Measurements from ENCODE around the gene ZNF213. TPM values are rescaled to one million over a fixed set of nuclear protein-coding genes. Genes with fewer than 3 reads are reported as not detected.

ZNF213 gene
- polyA plus RNA-seq, 1 donor (not counting 4 experiments of a cell fraction or from before 2014, with no cell fraction given): 0.51 TPM

DNA sequence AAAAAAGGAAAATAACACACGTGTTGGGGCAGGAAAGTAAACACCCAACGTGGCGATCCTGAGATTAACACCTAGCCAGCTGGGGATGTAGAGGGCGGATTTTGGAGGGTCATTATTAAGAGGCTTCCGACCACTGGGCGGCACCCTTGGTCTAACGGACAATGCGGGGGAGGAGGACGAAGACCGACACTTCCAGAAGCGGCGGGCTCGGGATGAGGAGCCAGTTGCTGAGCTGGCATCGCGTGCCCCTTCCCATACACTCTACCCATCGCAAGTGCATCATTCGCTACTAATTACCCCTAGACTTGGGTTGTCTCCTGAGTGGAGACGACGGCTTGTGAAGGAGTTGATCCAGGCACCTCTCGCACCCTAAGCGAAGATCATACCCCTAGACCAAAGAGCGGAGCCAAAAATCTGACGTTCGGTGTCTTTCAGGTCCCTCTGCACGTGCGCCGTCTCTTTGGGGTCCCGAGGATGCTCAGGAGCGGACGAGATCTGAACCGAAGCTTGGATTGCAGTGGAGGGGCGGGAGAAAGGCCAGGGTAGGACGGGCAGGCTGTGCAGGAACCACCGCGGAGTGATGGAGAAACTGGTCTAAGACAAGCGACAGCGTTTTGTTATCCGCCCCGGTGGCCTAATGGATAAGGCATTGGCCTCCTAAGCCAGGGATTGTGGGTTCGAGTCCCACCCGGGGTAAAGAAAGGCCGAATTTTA is 17.6 kb downstream of the ZNF213 start:
- Histone ChIP-seq H3K9ac (ENCODE audit: control insufficient read depth, extremely low read depth, insufficient read depth, low read length) (peak overlapping the region; percentile 40), H3K4me3 (ENCODE audit: control insufficient read depth in 2 of 3, extremely low read depth in 1 of 3, insufficient read depth in 2 of 3, low read depth in 1 of 3, low read length in 3 of 3) (peak overlapping the region; percentile 28 to 62 (median 59))
- FAIRE-seq: no peak

DNA sequence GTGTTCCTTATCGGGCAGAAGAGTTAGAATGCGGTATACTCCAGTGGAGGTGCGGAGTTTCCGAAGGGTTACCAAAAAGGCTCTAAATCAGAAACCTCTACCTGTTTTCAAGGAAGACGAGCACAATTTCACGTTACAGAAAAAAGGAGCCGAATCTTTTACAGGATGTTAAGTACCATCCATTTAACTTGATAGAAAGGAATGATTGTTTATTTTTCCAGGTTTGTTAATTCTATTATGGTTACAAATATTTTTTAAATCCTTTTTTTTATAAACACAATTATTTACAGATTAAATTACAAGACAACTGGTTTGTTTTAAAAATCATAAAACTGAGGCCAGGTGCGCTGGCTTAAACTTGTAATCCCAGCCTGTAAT is 18.2 kb downstream of the ZNF213 start:
- no peaks in the 10 kb centered on the region for H3K36me3 ChIP-seq (ENCODE audit: control insufficient read depth in 2 of 2, extremely low read depth in 1 of 2, insufficient read depth in 2 of 2, low read length in 2 of 2)
- H3K27me3 ChIP-seq (ENCODE audit: control insufficient read depth, extremely low read depth, insufficient read depth, low read length): no peaks in the 10 kb centered on the region
- no peaks in the 10 kb centered on the region for H3K9me1 ChIP-seq (ENCODE audit: control insufficient read depth, extremely low read depth, insufficient read depth, low read length)
- H3K4me1 ChIP-seq (ENCODE audit: control insufficient read depth, extremely low read depth, insufficient read depth, low read length): peaks cover 7% of the 10 kb centered on the region
- H3K9me3 ChIP-seq (ENCODE audit: control insufficient read depth, low read depth, low read length): no peaks in the 10 kb centered on the region
- no peak overlapping the region for H3K4me2 ChIP-seq (ENCODE audit: control insufficient read depth, extremely low read depth, insufficient read depth, low read depth, low read length)
- no peaks in the 10 kb centered on the region for H3K79me2 ChIP-seq (ENCODE audit: control insufficient read depth, insufficient read depth, low read length)
- no peak overlapping the region for H3K27ac ChIP-seq (ENCODE audit: control insufficient read depth, insufficient read depth, low read length)
- TF ChIP-seq, protein P1, sequence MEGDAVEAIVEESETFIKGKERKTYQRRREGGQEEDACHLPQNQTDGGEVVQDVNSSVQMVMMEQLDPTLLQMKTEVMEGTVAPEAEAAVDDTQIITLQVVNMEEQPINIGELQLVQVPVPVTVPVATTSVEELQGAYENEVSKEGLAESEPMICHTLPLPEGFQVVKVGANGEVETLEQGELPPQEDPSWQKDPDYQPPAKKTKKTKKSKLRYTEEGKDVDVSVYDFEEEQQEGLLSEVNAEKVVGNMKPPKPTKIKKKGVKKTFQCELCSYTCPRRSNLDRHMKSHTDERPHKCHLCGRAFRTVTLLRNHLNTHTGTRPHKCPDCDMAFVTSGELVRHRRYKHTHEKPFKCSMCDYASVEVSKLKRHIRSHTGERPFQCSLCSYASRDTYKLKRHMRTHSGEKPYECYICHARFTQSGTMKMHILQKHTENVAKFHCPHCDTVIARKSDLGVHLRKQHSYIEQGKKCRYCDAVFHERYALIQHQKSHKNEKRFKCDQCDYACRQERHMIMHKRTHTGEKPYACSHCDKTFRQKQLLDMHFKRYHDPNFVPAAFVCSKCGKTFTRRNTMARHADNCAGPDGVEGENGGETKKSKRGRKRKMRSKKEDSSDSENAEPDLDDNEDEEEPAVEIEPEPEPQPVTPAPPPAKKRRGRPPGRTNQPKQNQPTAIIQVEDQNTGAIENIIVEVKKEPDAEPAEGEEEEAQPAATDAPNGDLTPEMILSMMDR (optimal IDR thresholded peaks at IDR 0.05 in 1 of 3, IDR thresholded peaks at IDR 0.05 in 1 of 3, conservative IDR thresholded peaks at IDR 0.05 in 1 of 3; ENCODE audit: extremely low read depth in 1 of 3, insufficient read depth in 2 of 3, low read length in 3 of 3): no peak
- no peak for TF ChIP-seq EZH2 (IDR thresholded peaks at IDR 0.05; ENCODE audit: low read length)
- no peak overlapping the region for H3K9ac ChIP-seq (ENCODE audit: control insufficient read depth, extremely low read depth, insufficient read depth, low read length)
- H2AFZ ChIP-seq (ENCODE audit: control insufficient read depth, low read length): no peak overlapping the region
- peaks cover 5% of the 10 kb centered on the region for H4K20me1 ChIP-seq (ENCODE audit: control insufficient read depth, extremely low read depth, insufficient read depth, low read length)
- DNase-seq (ENCODE audit: low read depth, low spot score) (no peak), FAIRE-seq (no peak)
- H3K4me3 ChIP-seq (ENCODE audit: control insufficient read depth in 2 of 3, extremely low read depth in 1 of 3, insufficient read depth in 2 of 3, low read depth in 1 of 3, low read length in 3 of 3): no peak overlapping the region
- dilution Hi-C loops (cut with MboI; ENCODE audit: extremely low pct_ligation_motif_present, low sequenced_read_pairs): no loop called here

More for the DNA sequence above, 17.6 kb downstream of the ZNF213 start:
- dilution Hi-C loops (cut with MboI; ENCODE audit: extremely low pct_ligation_motif_present, low sequenced_read_pairs): no loop called here
- Histone ChIP-seq H3K27me3 (ENCODE audit: control insufficient read depth, extremely low read depth, insufficient read depth, low read length) (no peaks in the 10 kb centered on the region), H2AFZ (ENCODE audit: control insufficient read depth, low read length) (peak overlapping the region; percentile 83), H3K4me2 (ENCODE audit: control insufficient read depth, extremely low read depth, insufficient read depth, low read depth, low read length) (peak overlapping the region; percentile 79), H4K20me1 (ENCODE audit: control insufficient read depth, extremely low read depth, insufficient read depth, low read length) (peaks cover 5% of the 10 kb centered on the region), H3K9me1 (ENCODE audit: control insufficient read depth, extremely low read depth, insufficient read depth, low read length) (no peaks in the 10 kb centered on the region), H3K4me1 (ENCODE audit: control insufficient read depth, extremely low read depth, insufficient read depth, low read length) (peaks cover 7% of the 10 kb centered on the region), H3K79me2 (ENCODE audit: control insufficient read depth, insufficient read depth, low read length) (no peaks in the 10 kb centered on the region), H3K27ac (ENCODE audit: control insufficient read depth, insufficient read depth, low read length) (peak overlapping the region; percentile 39), H3K9me3 (ENCODE audit: control insufficient read depth, low read depth, low read length) (no peaks in the 10 kb centered on the region), H3K36me3 (ENCODE audit: control insufficient read depth in 2 of 2, extremely low read depth in 1 of 2, insufficient read depth in 2 of 2, low read length in 2 of 2) (no peaks in the 10 kb centered on the region)
- DNase-seq (ENCODE audit: low read depth, low spot score): no peak
- TF ChIP-seq EZH2 (IDR thresholded peaks at IDR 0.05; ENCODE audit: low read length): no peak
- TF ChIP-seq, protein P1 (optimal IDR thresholded peaks at IDR 0.05 in 1 of 3, IDR thresholded peaks at IDR 0.05 in 1 of 3, conservative IDR thresholded peaks at IDR 0.05 in 1 of 3; ENCODE audit: extremely low read depth in 1 of 3, insufficient read depth in 2 of 3, low read length in 3 of 3): peak; percentile 30 to 65 (median 33)

Measured in keratinocyte (primary cell).